ENCODE measurements around the gene DENND2C. TPM values are rescaled to one million over a fixed set of nuclear protein-coding genes. Genes with fewer than 3 reads are reported as not detected.

The DENND2C gene
- total RNA-seq, 1 donor from 2014 or later = 0.46 TPM

GRCh38 chr1:114545796-114546195 is 124.1 kb downstream of the DENND2C start:
- DNase-seq (ENCODE audit: low read depth, low spot score) = no peak

GRCh38 chr1:114545315-114545714 is 124.5 kb downstream of the DENND2C start:
- no peak for DNase-seq (ENCODE audit: low read depth, low spot score)

GRCh38 chr1:114540821-114541220 is 129.0 kb downstream of the DENND2C start:
- no peak for DNase-seq (ENCODE audit: low read depth, low spot score)

- no peak for DNase-seq (ENCODE audit: low read depth, low spot score)
Observed at GRCh38 chr1:114540272-114540671, 129.6 kb downstream of the DENND2C start.

GRCh38 chr1:114536043-114536442 is 133.8 kb downstream of the DENND2C start:
- DNase-seq (ENCODE audit: low read depth, low spot score) = no peak

GRCh38 chr1:114535401-114535800 is 134.4 kb downstream of the DENND2C start:
- DNase-seq (ENCODE audit: low read depth, low spot score) = no peak

Other genes with a start within 250 kb of the DENND2C start
- 28.4 and 29.7 TPM in 2 replicates for gene TRIM33, start 158.8 kb downstream of the DENND2C start, total RNA-seq
- gene BCAS2, start 88.4 kb downstream of the DENND2C start, total RNA-seq = 37.8 and 51.3 TPM in 2 replicates
- gene AMPD1, start 25.5 kb upstream of the DENND2C start, total RNA-seq = not detected in 2 replicates
- gene NRAS, start 46.7 kb upstream of the DENND2C start, total RNA-seq = 73.7 and 104 TPM in 2 replicates
- 907 and 1,022 TPM in 2 replicates for gene CSDE1, start 87.9 kb upstream of the DENND2C start, total RNA-seq
- 73.0 and 92.9 TPM in 2 replicates for gene SIKE1, start 110.6 kb upstream of the DENND2C start, total RNA-seq
- gene SYCP1, start 184.8 kb upstream of the DENND2C start, total RNA-seq = not detected in 2 replicates